CD14-positive monocyte (primary cell): ENCODE measurements around the gene CDC40. TPM values are rescaled to one million over a fixed set of nuclear protein-coding genes. Genes with fewer than 3 reads are reported as not detected.

Experiments
- DNase-seq, 3 donors: peaks; one replicate each; pipeline ENCODE4 v3.0.0-alpha.2; 2011 to 2022
- H2AFZ ChIP-seq: 2 replicates; pipeline ENCODE4 v1.6.0; 2012; ENCODE audit warnings: mild to moderate bottlenecking, low read depth, low read length, inconsistent platforms; ENCODE audit not compliant: insufficient read depth, poor library complexity, severe bottlenecking
- H3K27ac ChIP-seq, 2 donors: 1 replicate in 1 of 2; 2 replicates in 1 of 2; pipeline ENCODE4 v1.5.1; 2012 to 2013; ENCODE audit warnings: low read length in 2 of 2, control low read depth in 1 of 2, inconsistent platforms in 1 of 2, low read depth in 1 of 2, mild to moderate bottlenecking in 1 of 2
- H3K27me3 ChIP-seq, 2 donors: one replicate each; pipeline versions ENCODE4 v1.6.0 to v1.6.1; 2011 to 2013; ENCODE audit warnings: low read length in 2 of 2; ENCODE audit not compliant: control insufficient read depth in 2 of 2, insufficient read depth in 2 of 2
- H3K36me3 ChIP-seq, 2 donors: replicated peaks in 1 of 2; 1 replicate in 1 of 2; 2 replicates in 1 of 2; pipeline versions ENCODE4 v1.5.1 to v1.6.1; 2012 to 2013; ENCODE audit warnings: low read length in 2 of 2, control low read depth in 1 of 2, inconsistent platforms in 1 of 2, mild to moderate bottlenecking in 1 of 2; ENCODE audit not compliant: insufficient read depth in 2 of 2, control insufficient read depth in 1 of 2
- H3K4me1 ChIP-seq, 2 donors: 1 replicate in 1 of 2; 2 replicates in 1 of 2; pipeline versions ENCODE4 v1.5.1 to v1.6.1; 2012 to 2013; ENCODE audit warnings: low read length in 2 of 2, control low read depth in 1 of 2, inconsistent platforms in 1 of 2, mild to moderate bottlenecking in 1 of 2, moderate library complexity in 1 of 2; ENCODE audit not compliant: insufficient read depth in 2 of 2, control insufficient read depth in 1 of 2
- H3K4me2 ChIP-seq: replicated peaks from 2 replicates; pipeline ENCODE3; 2012; ENCODE audit warnings: low read length, moderate library complexity, mild to moderate bottlenecking; ENCODE audit not compliant: poor library complexity, severe bottlenecking; ENCODE audit errors: extremely low read depth
- H3K4me3 ChIP-seq, 3 experiments: fragments of 200-600 bp in 1 of 3; sonication (generic) in 1 of 3; replicated peaks in 1 of 3; 1 replicate in 2 of 3; 2 replicates in 1 of 3; pipeline ENCODE4 v1.5.1; 2011 to 2013; ENCODE audit warnings: low read length in 3 of 3, mild to moderate bottlenecking in 3 of 3, control low read depth in 2 of 3, low read depth in 2 of 3, inconsistent platforms in 1 of 3, moderate library complexity in 1 of 3
- H3K79me2 ChIP-seq: 2 replicates; pipeline ENCODE4 v1.6.0; 2012; ENCODE audit warnings: mild to moderate bottlenecking, control low read depth, inconsistent platforms, low read length, moderate library complexity; ENCODE audit not compliant: insufficient read depth
- H3K9ac ChIP-seq: 2 replicates; pipeline ENCODE4 v1.6.0; 2017; ENCODE audit warnings: low read length, mild to moderate bottlenecking; ENCODE audit not compliant: insufficient read depth, poor library complexity, severe bottlenecking
- H3K9me3 ChIP-seq, 2 donors: replicated peaks in 1 of 2; 1 replicate in 1 of 2; 2 replicates in 1 of 2; pipeline versions ENCODE4 v1.5.1 to v1.6.1; 2012 to 2013; ENCODE audit warnings: low read length in 2 of 2, control low read depth in 1 of 2; ENCODE audit not compliant: control insufficient read depth in 1 of 2, insufficient read depth in 1 of 2
- H4K20me1 ChIP-seq: 2 replicates; pipeline ENCODE4 v1.6.0; 2012; ENCODE audit warnings: mild to moderate bottlenecking, low read length, control low read depth, moderate library complexity; ENCODE audit not compliant: insufficient read depth
- H3K27ac Mint-ChIP-seq, 7 donors: one replicate each; pipeline ENCODE4 v1.8.0; 2020; ENCODE audit warnings: mild to moderate bottlenecking in 7 of 7, mixed read lengths in 7 of 7, moderate library complexity in 6 of 7, inconsistent platforms in 2 of 7
- H3K27me3 Mint-ChIP-seq, 3 donors: one replicate each; pipeline ENCODE4 v1.8.0; 2021 to 2022; ENCODE audit warnings: low read depth in 3 of 3, mild to moderate bottlenecking in 3 of 3, mixed read lengths in 3 of 3, moderate library complexity in 3 of 3, inconsistent platforms in 1 of 3
- H3K36me3 Mint-ChIP-seq, 2 donors: one replicate each; pipeline ENCODE4 v1.8.0; 2020; ENCODE audit warnings: mixed read lengths in 2 of 2, inconsistent platforms in 1 of 2, mild to moderate bottlenecking in 1 of 2
- H3K4me1 Mint-ChIP-seq: one replicate; pipeline ENCODE4 v1.8.0; 2020; ENCODE audit warnings: mild to moderate bottlenecking, mixed read lengths
- H3K4me3 Mint-ChIP-seq, 2 donors: one replicate each; pipeline ENCODE4 v1.8.0; 2020; ENCODE audit warnings: mild to moderate bottlenecking in 2 of 2, mixed read lengths in 2 of 2, moderate library complexity in 1 of 2
- H3K9me3 Mint-ChIP-seq, 7 donors: one replicate each; pipeline ENCODE4 v1.8.0; 2020 to 2022; ENCODE audit warnings: mixed read lengths in 7 of 7, mild to moderate bottlenecking in 6 of 7, moderate library complexity in 6 of 7, inconsistent platforms in 2 of 7
- CTCF ChIP-seq: fragments of 200-600 bp; IDR thresholded peaks from one replicate; pipeline ENCODE4 v1.8.0; 2022; ENCODE audit warnings: antibody characterized with exemption, mild to moderate bottlenecking
- WGBS: methylation state at CpG from one replicate; pipeline ENCODE4 v1.1.5; 2013; ENCODE audit warnings: missing lambda C conversion rate; ENCODE audit not compliant: insufficient coverage; 5-methylcytosine and 5-hydroxymethylcytosine counted together
- intact Hi-C, 2 donors: fragments of 100-400 bp; cut with micrococcal nuclease; formaldehyde crosslinking; loops; one replicate each; pipeline versions ENCODE4 v1.15.0 to v1.15.1; 2023
- polyA plus RNA-seq, 3 donors: library from polyadenylated mRNA; depleted of rRNA in 1 of 3; unstranded in 2 of 3; stranded (reverse) in 1 of 3; fragments of 300-500 nt in 2 of 3; fragments of >200 nt in 1 of 3; fragmentation: Illumina TruSeq in 2 of 3; gene quantifications; 1 replicate in 2 of 3; 2 replicates in 1 of 3; pipeline ENCODE4 v1.2.3, GENCODE V29; 2012 to 2021

The CDC40 gene
- polyA plus RNA-seq, 3 donors: 13.6 to 26.4 (median 17.0) TPM

GRCh38 chr6:110181131-110182030 lies 1.2 kb downstream of the CDC40 start:
- Histone ChIP-seq H3K27me3 (no peaks in the 10 kb centered on the region), H3K9me3 (no peaks in the 10 kb centered on the region), H3K79me2 (peaks cover 67% of the 10 kb centered on the region), H3K4me3 (peak overlapping the region; percentile 76 to 98 (median 93)), H3K9ac (peak overlapping the region; percentile 91), H3K4me1 (peaks cover 35 to 52% of the 10 kb centered on the region in 2 donors), H4K20me1 (peaks cover 39% of the 10 kb centered on the region), H3K4me2 (peak overlapping the region; percentile 99), H3K27ac (peak overlapping the region; percentile 67 to 99), H2AFZ (peak overlapping the region; percentile 97), H3K36me3 (no peaks in the 10 kb centered on the region)
- Mint-ChIP-seq H3K4me1 (peaks cover 10% of the 10 kb centered on the region), H3K4me3 (no peak overlapping the region), H3K27me3 (peaks cover 0 to 5% (median 5%) of the 10 kb centered on the region in 3 donors), H3K9me3 (no peaks in the 10 kb centered on the region), H3K36me3 (peaks cover 6 to 13% of the 10 kb centered on the region in 2 donors), H3K27ac (no peak overlapping the region)
- DNase-seq: peak; percentile 69 to 76 (median 71)
- no peak for TF ChIP-seq CTCF
- 9% methylated on average over 5 of the region's 6 CpGs for WGBS
- intact Hi-C loops: loop anchor here in 1 of 2 donors (10.0 kb wide), 1 partner anchor 487 kb away; the partner anchor contains the start of genes AK9 and FIG4

- Mint-ChIP-seq H3K4me3 (no peak overlapping the region), H3K4me1 (peaks cover 16% of the 10 kb centered on the region), H3K9me3 (peaks cover 0 to 2% (median 0%) of the 10 kb centered on the region in 7 donors), H3K36me3 (peaks cover 6 to 17% of the 10 kb centered on the region in 2 donors), H3K27me3 (peaks cover 0 to 2% (median 2%) of the 10 kb centered on the region in 3 donors), H3K27ac (no peak overlapping the region)
- H3K9ac ChIP-seq: no peak overlapping the region
- no peaks in the 10 kb centered on the region for H3K9me3 ChIP-seq
- peaks cover 59% of the 10 kb centered on the region for H4K20me1 ChIP-seq
- 92% methylated on average over 2 of the region's 5 CpGs for WGBS
- intact Hi-C loops: loop anchor here in 1 of 2 donors (10.0 kb wide), 1 partner anchor 489 kb away; the partner anchor contains the start of genes AK9 and FIG4
- DNase-seq: peak in 1 of 3 donors; percentile 26
- peak overlapping the region in 1 of 2 donors; percentile 99 for H3K27ac ChIP-seq
- H3K36me3 ChIP-seq: no peaks in the 10 kb centered on the region
- peak overlapping the region in 1 of 3 experiments; percentile 98 for H3K4me3 ChIP-seq
- no peak for TF ChIP-seq CTCF
- H3K4me1 ChIP-seq: peaks cover 35 to 50% of the 10 kb centered on the region in 2 donors
- no peak overlapping the region for H2AFZ ChIP-seq
- H3K79me2 ChIP-seq: peaks cover 84% of the 10 kb centered on the region
- H3K4me2 ChIP-seq: peak overlapping the region; percentile 99
- H3K27me3 ChIP-seq: no peaks in the 10 kb centered on the region
Measured at GRCh38 chr6:110183292-110183885, 3.2 kb downstream of the CDC40 start.
